ENCODE measurements around the gene SMYD3.
"Not testable (repeated sequence)": the region's sequence is repeated elsewhere in the genome, so short reads cannot be mapped to it uniquely, and the experiment has no call there.

The SMYD3 gene

GRCh38 chr1:245953876-245954660, 553.0 kb downstream of the SMYD3 start:
- peaks cover 2% of the 10 kb centered on the region for H3K36me3 Mint-ChIP-seq
- peak; percentile 32 for DNase-seq
- no peaks in the 10 kb centered on the region for H3K27me3 Mint-ChIP-seq
- CTCF ChIA-PET, result no interaction called here
- H3K4me3 Mint-ChIP-seq, result peak overlapping the region; percentile 42
- no peaks in the 10 kb centered on the region for H3K9me3 Mint-ChIP-seq
- peaks cover 30% of the 10 kb centered on the region for H3K4me1 Mint-ChIP-seq
- H3K27ac Mint-ChIP-seq, result no peak overlapping the region

GRCh38 chr1:245952383-245953026, 554.6 kb downstream of the SMYD3 start:
- CTCF ChIA-PET, result no interaction called here
- H3K27ac Mint-ChIP-seq, result no peak overlapping the region

DNA sequence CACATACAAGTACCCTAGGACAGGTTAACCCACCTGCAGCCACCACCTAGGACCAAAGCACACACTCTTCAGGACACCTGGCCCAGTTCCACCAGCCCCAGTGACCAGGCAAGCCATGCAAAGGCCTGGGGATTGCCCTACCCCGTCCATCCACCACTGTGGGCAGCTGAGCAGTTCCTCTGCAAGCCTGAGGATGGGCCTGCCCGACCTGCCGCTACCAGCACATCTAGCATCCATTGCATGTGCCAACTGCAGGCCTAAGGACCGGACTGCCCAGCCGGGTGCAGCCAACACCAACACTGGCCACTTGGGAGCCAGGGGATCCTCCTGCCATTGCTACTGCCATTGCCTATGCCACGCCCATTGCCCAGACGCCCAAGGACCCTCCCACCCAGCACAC, 558.3 kb downstream of the SMYD3 start:
- Mint-ChIP-seq H3K27me3 (no peaks in the 10 kb centered on the region), H3K36me3 (peaks cover 2% of the 10 kb centered on the region), H3K4me3 (no peak overlapping the region), H3K9me3 (peaks cover 3% of the 10 kb centered on the region), H3K27ac (no peak overlapping the region), H3K4me1 (peaks cover 20% of the 10 kb centered on the region)
- CTCF ChIA-PET, result no interaction called here
- DNase-seq, result no peak

More at GRCh38 chr1:245952383-245953026, 554.6 kb downstream of the SMYD3 start:
- peak overlapping the region; percentile 29 for H3K4me3 Mint-ChIP-seq
- peaks cover 2% of the 10 kb centered on the region for H3K36me3 Mint-ChIP-seq
- no peak for DNase-seq
- H3K27me3 Mint-ChIP-seq, result no peaks in the 10 kb centered on the region
- no peaks in the 10 kb centered on the region for H3K9me3 Mint-ChIP-seq
- H3K4me1 Mint-ChIP-seq, result peaks cover 30% of the 10 kb centered on the region

DNA sequence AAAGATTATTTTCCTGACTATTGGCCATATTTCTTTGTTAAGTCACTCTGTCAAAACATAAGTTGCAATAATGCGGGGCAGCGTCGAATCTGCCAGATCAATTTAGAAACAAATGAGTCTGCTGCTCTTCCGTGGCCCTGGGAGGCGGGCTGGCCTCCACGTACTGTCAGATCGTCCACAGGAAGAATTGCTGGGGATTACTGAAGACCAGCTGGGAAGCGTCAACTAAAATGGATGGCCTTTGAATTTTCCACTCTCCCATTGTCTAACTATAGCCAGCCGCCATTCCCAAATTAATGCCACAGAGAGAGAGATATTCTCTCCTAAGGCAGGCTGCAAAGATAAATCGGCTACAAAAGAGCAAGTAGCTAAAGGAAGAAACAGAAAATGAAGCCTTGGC, 560.2 kb downstream of the SMYD3 start:
- no peaks in the 10 kb centered on the region for H3K27me3 Mint-ChIP-seq
- peaks cover 3% of the 10 kb centered on the region for H3K9me3 Mint-ChIP-seq
- H3K4me3 Mint-ChIP-seq, result no peak overlapping the region
- H3K4me1 Mint-ChIP-seq, result peaks cover 22% of the 10 kb centered on the region
- CTCF ChIA-PET, result no interaction called here
- DNase-seq, result no peak
- no peak overlapping the region for H3K27ac Mint-ChIP-seq
- H3K36me3 Mint-ChIP-seq, result no peaks in the 10 kb centered on the region

- H3K36me3 Mint-ChIP-seq, DNase-seq, H3K27me3 Mint-ChIP-seq, CTCF ChIA-PET, H3K9me3 Mint-ChIP-seq, H3K4me3 Mint-ChIP-seq, H3K27ac Mint-ChIP-seq: not testable (repeated sequence)
- H3K4me1 Mint-ChIP-seq, result peaks cover 27% of the 10 kb centered on the region
Measured at GRCh38 chr1:245945136-245945535, 561.9 kb downstream of the SMYD3 start.

DNA sequence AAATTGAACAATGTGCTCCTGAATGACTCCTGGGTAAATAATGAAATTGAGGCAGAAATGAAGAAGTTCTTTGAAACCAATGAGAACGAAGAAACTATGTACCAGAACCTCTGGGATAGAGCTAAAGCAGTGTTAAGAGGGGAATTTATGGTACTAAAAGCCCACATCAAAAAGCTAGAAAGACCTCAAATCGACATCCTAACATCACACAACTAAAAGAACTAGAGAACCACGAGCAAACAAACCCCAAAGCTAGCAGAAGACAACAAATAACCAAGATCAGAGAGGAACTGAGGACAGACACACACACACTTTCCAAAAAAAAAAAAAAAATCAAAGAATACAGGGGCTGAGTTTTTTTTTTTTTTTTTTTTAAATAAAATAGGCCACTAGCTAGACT, 564.2 kb downstream of the SMYD3 start:
- CTCF ChIA-PET, result interaction anchor here (0.6 to 0.8 kb wide), 2 partner anchors 21 to 437 kb away, joined by 3 read pairs; no protein-coding TSS in a partner anchor
- H3K9me3 Mint-ChIP-seq, result peaks cover 3% of the 10 kb centered on the region
- H3K4me3 Mint-ChIP-seq, result no peak overlapping the region
- DNase-seq, result no peak
- H3K27me3 Mint-ChIP-seq, result no peaks in the 10 kb centered on the region
- no peaks in the 10 kb centered on the region for H3K36me3 Mint-ChIP-seq
- peak overlapping the region; percentile 25 for H3K27ac Mint-ChIP-seq
- H3K4me1 Mint-ChIP-seq, result peaks cover 27% of the 10 kb centered on the region

- peaks cover 27% of the 10 kb centered on the region for H3K4me1 Mint-ChIP-seq
- not testable (repeated sequence) for H3K27ac Mint-ChIP-seq, DNase-seq, H3K36me3 Mint-ChIP-seq, H3K27me3 Mint-ChIP-seq, H3K9me3 Mint-ChIP-seq, H3K4me3 Mint-ChIP-seq
- CTCF ChIA-PET, result interaction anchor here (1.1 to 1.2 kb wide), 2 partner anchors 53 to 128 kb away, joined by 3 read pairs; no protein-coding TSS in a partner anchor
Measured at GRCh38 chr1:245941771-245942170, 565.3 kb downstream of the SMYD3 start.

- Mint-ChIP-seq H3K4me3 (no peak overlapping the region), H3K4me1 (peaks cover 27% of the 10 kb centered on the region), H3K9me3 (peaks cover 3% of the 10 kb centered on the region), H3K36me3 (no peaks in the 10 kb centered on the region), H3K27ac (no peak overlapping the region), H3K27me3 (no peaks in the 10 kb centered on the region)
- CTCF ChIA-PET, result no interaction called here
- DNase-seq, result no peak
Measured at GRCh38 chr1:245939756-245940345, 567.2 kb downstream of the SMYD3 start.

- CTCF ChIA-PET, result interaction anchor here (1.6 kb wide), 1 partner anchor 65 kb away, joined by 4 read pairs; no protein-coding TSS in a partner anchor
- DNase-seq, result no peak
- H3K4me1 Mint-ChIP-seq, result peaks cover 18% of the 10 kb centered on the region
- no peaks in the 10 kb centered on the region for H3K9me3 Mint-ChIP-seq
- H3K27ac Mint-ChIP-seq, result no peak overlapping the region
- no peaks in the 10 kb centered on the region for H3K36me3 Mint-ChIP-seq
- H3K4me3 Mint-ChIP-seq, result no peak overlapping the region
- no peaks in the 10 kb centered on the region for H3K27me3 Mint-ChIP-seq
Measured at GRCh38 chr1:245938046-245938435, 569.0 kb downstream of the SMYD3 start.

- Mint-ChIP-seq H3K36me3 (no peaks in the 10 kb centered on the region), H3K9me3 (no peaks in the 10 kb centered on the region), H3K27ac (no peak overlapping the region), H3K27me3 (no peaks in the 10 kb centered on the region), H3K4me1 (peaks cover 12% of the 10 kb centered on the region), H3K4me3 (no peak overlapping the region)
- CTCF ChIA-PET, result interaction anchor here (1.6 kb wide), 1 partner anchor 66 kb away, joined by 4 read pairs; no protein-coding TSS in a partner anchor
- DNase-seq, result no peak
Measured at GRCh38 chr1:245937316-245938045, 569.6 kb downstream of the SMYD3 start.

DNA sequence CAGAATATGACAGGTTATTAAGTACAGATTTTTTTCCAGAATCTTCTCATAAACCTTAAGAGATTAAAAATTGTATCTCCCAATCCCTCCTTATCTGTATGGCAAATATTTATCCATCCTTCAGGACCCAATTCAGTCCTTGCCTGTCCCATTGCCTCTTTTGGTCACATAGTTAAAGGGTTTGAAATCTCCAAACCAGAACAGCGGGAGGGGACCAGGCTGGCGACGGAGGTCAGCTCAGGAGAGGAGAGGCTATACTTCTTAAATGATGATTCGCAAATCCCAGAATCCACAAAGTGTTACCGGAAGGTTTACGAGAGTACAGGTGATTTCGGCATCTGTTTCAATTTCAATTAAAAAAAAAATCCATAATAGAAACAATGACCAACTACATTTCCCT, 572.7 kb downstream of the SMYD3 start:
- no peak overlapping the region for H3K4me3 Mint-ChIP-seq
- H3K27me3 Mint-ChIP-seq, result no peaks in the 10 kb centered on the region
- no peaks in the 10 kb centered on the region for H3K36me3 Mint-ChIP-seq
- CTCF ChIA-PET, result no interaction called here
- DNase-seq, result no peak
- no peaks in the 10 kb centered on the region for H3K4me1 Mint-ChIP-seq
- H3K9me3 Mint-ChIP-seq, result no peaks in the 10 kb centered on the region
- H3K27ac Mint-ChIP-seq, result no peak overlapping the region

GRCh38 chr1:245933431-245934045, 573.5 kb downstream of the SMYD3 start:
- H3K36me3 Mint-ChIP-seq, result no peaks in the 10 kb centered on the region

GRCh38 chr1:245932302-245932972, 574.6 kb downstream of the SMYD3 start:
- Mint-ChIP-seq H3K9me3 (no peaks in the 10 kb centered on the region), H3K27ac (no peak overlapping the region), H3K4me1 (no peaks in the 10 kb centered on the region), H3K4me3 (no peak overlapping the region), H3K36me3 (no peaks in the 10 kb centered on the region), H3K27me3 (no peaks in the 10 kb centered on the region)
- CTCF ChIA-PET, result no interaction called here
- DNase-seq, result no peak

More at GRCh38 chr1:245933431-245934045, 573.5 kb downstream of the SMYD3 start:
- no peak for DNase-seq
- CTCF ChIA-PET, result no interaction called here
- Mint-ChIP-seq H3K27me3 (no peaks in the 10 kb centered on the region), H3K27ac (no peak overlapping the region), H3K9me3 (no peaks in the 10 kb centered on the region), H3K4me3 (no peak overlapping the region), H3K4me1 (no peaks in the 10 kb centered on the region)

All from activated naive CD4-positive, alpha-beta T cell treated with anti-CD3 and anti-CD28 coated beads, Interleukin-2, amount 10 ng/mL, durations not matched to agents 7 days and 5 days (primary cell).